ENCODE measurements around the gene NBAS. TPM values are rescaled to one million over a fixed set of nuclear protein-coding genes. Genes with fewer than 3 reads are reported as not detected.

Gene NBAS
- total RNA-seq, 1 experiment from 2014 or later = 28.9 TPM

DNA sequence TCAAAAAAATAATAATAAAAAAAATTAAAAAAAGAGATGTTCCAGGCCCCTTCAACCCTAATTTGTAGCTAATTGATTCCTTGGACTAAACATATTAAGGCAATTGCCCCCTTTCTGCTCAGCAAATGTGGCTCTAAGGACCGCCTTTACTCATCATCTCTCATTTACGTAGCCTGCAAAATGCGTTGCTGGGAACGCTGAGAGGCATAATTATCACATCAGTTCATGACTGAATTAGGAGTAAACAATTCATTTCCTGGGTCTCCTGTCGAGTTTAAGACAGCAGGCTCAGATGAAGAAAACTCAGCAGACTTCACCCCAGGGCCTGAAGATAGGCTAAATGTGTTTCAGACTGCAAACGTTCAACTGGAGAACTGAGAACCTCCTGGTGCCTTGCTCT, 413.5 kb downstream of the NBAS start:
- H3K4me1 ChIP-seq (replicated peaks; ENCODE audit: insufficient read depth) = no peaks in the 10 kb centered on the region
- no peaks in the 10 kb centered on the region for H3K36me3 ChIP-seq (ENCODE audit: low read depth)
- H3K9me3 ChIP-seq (ENCODE audit: insufficient read depth, low read depth) = no peaks in the 10 kb centered on the region
- no peaks in the 10 kb centered on the region for H3K9me2 ChIP-seq (ENCODE audit: insufficient read depth)
- intact Hi-C loops (cut with micrococcal nuclease; ENCODE audit: unreplicated experiment) = no loop called here
- no peak overlapping the region for H3K4me2 ChIP-seq
- no peaks in the 10 kb centered on the region for H3F3A ChIP-seq (ENCODE audit: insufficient read depth, low read depth)
- H3K27me3 ChIP-seq (ENCODE audit: insufficient read depth, low read depth) = no peaks in the 10 kb centered on the region
- ChIA-PET CTCF (no interaction called here), POLR2A (ENCODE audit: unreplicated experiment) (no interaction called here)
- no peak overlapping the region for H2AFZ ChIP-seq
- TF ChIP-seq EZH2 (IDR thresholded peaks at IDR 0.05; ENCODE audit: low read depth) = no peak
- TF ChIP-seq, protein P1, sequence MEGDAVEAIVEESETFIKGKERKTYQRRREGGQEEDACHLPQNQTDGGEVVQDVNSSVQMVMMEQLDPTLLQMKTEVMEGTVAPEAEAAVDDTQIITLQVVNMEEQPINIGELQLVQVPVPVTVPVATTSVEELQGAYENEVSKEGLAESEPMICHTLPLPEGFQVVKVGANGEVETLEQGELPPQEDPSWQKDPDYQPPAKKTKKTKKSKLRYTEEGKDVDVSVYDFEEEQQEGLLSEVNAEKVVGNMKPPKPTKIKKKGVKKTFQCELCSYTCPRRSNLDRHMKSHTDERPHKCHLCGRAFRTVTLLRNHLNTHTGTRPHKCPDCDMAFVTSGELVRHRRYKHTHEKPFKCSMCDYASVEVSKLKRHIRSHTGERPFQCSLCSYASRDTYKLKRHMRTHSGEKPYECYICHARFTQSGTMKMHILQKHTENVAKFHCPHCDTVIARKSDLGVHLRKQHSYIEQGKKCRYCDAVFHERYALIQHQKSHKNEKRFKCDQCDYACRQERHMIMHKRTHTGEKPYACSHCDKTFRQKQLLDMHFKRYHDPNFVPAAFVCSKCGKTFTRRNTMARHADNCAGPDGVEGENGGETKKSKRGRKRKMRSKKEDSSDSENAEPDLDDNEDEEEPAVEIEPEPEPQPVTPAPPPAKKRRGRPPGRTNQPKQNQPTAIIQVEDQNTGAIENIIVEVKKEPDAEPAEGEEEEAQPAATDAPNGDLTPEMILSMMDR (conservative IDR thresholded peaks at IDR 0.05) = no peak
- no TSS peak for BruUV-seq (replicated peaks)
- H3K4me3 ChIP-seq = no peak overlapping the region
- no peaks in the 10 kb centered on the region for H3K79me2 ChIP-seq (ENCODE audit: low read depth)
- H4K20me1 ChIP-seq (ENCODE audit: insufficient read depth) = no peaks in the 10 kb centered on the region
- no peak overlapping the region for H3K27ac ChIP-seq
- DNase-seq = no peak

DNA sequence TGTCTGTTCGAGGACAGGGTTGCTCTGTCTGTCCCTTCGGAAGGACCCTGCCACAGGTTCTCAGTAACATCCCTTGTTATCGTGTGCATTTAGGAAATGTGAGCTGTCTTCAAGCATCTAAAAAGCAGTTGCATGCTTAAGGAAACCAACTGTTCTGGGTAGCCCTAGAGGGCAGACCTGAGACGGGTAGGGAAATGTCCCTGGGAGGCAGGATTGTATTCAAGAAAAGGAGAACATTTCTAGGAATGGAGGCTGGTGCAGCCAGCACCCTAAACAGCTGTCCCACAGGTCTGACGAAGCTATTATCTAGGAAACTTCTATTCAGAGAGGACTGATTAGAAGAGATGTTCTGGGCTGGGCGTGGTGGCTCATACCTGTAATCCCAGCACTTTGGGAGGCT, 414.2 kb downstream of the NBAS start:
- no TSS peak for BruUV-seq (replicated peaks)
- TF ChIP-seq EZH2 (IDR thresholded peaks at IDR 0.05; ENCODE audit: low read depth) = no peak
- TF ChIP-seq, protein P1 (conservative IDR thresholded peaks at IDR 0.05) = no peak
- H3F3A ChIP-seq (ENCODE audit: insufficient read depth, low read depth) = no peaks in the 10 kb centered on the region
- POLR2A ChIA-PET (ENCODE audit: unreplicated experiment) = no interaction called here
- no peaks in the 10 kb centered on the region for H4K20me1 ChIP-seq (ENCODE audit: insufficient read depth)
- CTCF ChIA-PET = no interaction called here
- DNase-seq = no peak
- H3K4me1 ChIP-seq (replicated peaks; ENCODE audit: insufficient read depth) = 0 out of 2 replicates have a peak, but pooled peaks cover 3% of the 10 kb centered on the region
- H2AFZ ChIP-seq = no peak overlapping the region
- intact Hi-C loops (cut with micrococcal nuclease; ENCODE audit: unreplicated experiment) = no loop called here
- no peaks in the 10 kb centered on the region for H3K79me2 ChIP-seq (ENCODE audit: low read depth)
- H3K4me3 ChIP-seq = no peak overlapping the region
- H3K9me3 ChIP-seq (ENCODE audit: insufficient read depth, low read depth) = no peaks in the 10 kb centered on the region
- no peaks in the 10 kb centered on the region for H3K27me3 ChIP-seq (ENCODE audit: insufficient read depth, low read depth)
- no peaks in the 10 kb centered on the region for H3K9me2 ChIP-seq (ENCODE audit: insufficient read depth)
- no peaks in the 10 kb centered on the region for H3K36me3 ChIP-seq (ENCODE audit: low read depth)
- H3K4me2 ChIP-seq = no peak overlapping the region
- no peak overlapping the region for H3K27ac ChIP-seq

DNA sequence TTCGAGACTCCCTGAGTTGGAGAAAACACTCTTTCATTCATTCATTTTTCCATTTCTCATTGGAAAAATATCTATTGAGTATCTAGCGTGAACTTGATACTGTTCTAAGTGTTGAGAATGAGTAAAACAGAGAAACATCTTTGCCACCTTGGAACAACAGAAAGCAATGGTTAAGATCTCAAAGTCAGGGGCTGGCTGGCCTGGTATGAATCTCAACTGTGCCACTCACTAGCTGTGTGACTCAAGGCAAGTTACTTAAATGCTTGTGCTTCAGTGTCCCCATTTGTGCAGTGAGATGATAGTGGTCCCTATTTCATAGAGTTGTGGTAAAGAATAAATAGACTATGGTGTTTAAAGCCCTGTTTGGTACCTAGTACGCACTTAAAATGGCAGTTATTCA, 415.2 kb downstream of the NBAS start:
- no peaks in the 10 kb centered on the region for H3K36me3 ChIP-seq (ENCODE audit: low read depth)
- no peak overlapping the region for H3K27ac ChIP-seq
- BruUV-seq (replicated peaks) = no TSS peak
- DNase-seq = no peak
- no peak overlapping the region for H2AFZ ChIP-seq
- H3K4me1 ChIP-seq (replicated peaks; ENCODE audit: insufficient read depth) = 0 out of 2 replicates have a peak, but pooled peaks cover 4% of the 10 kb centered on the region
- no peaks in the 10 kb centered on the region for H3K9me2 ChIP-seq (ENCODE audit: insufficient read depth)
- no peak overlapping the region for H3K4me3 ChIP-seq
- H3K9me3 ChIP-seq (ENCODE audit: insufficient read depth, low read depth) = no peaks in the 10 kb centered on the region
- no peaks in the 10 kb centered on the region for H3K79me2 ChIP-seq (ENCODE audit: low read depth)
- POLR2A ChIA-PET (ENCODE audit: unreplicated experiment) = no interaction called here
- intact Hi-C loops (cut with micrococcal nuclease; ENCODE audit: unreplicated experiment) = no loop called here
- no peak overlapping the region for H3K4me2 ChIP-seq
- TF ChIP-seq EZH2 (IDR thresholded peaks at IDR 0.05; ENCODE audit: low read depth) = no peak
- TF ChIP-seq, protein P1 (conservative IDR thresholded peaks at IDR 0.05) = no peak
- H3K27me3 ChIP-seq (ENCODE audit: insufficient read depth, low read depth) = no peaks in the 10 kb centered on the region
- H4K20me1 ChIP-seq (ENCODE audit: insufficient read depth) = no peaks in the 10 kb centered on the region
- CTCF ChIA-PET = no interaction called here
- no peaks in the 10 kb centered on the region for H3F3A ChIP-seq (ENCODE audit: insufficient read depth, low read depth)
